Measurements from ENCODE around the gene CIP2A.

CIP2A gene

DNA sequence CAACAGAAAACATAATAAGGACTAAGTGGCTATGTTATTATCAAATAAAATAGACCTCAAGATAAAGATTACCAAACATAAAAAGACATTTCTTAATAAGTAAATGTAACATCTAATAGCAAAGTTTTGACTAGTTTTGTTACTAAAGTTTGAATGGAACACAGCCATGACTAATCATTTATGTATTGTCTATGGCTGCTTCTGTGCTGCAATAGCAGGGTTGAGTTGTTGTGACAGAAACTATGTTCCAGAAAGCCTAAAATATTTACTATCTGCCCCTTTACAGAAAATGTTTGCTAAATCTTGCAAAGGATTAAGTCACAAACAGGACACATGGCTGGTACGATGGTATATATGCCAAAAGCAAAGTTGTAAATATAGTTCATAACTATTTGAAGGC is 40.9 kb downstream of the CIP2A start:
- Mint-ChIP-seq H3K4me1 (peaks cover 19% of the 10 kb centered on the region), H3K36me3 (ENCODE audit: low read depth) (peaks cover 13% of the 10 kb centered on the region), H3K9me3 (no peaks in the 10 kb centered on the region), H3K27ac (no peak overlapping the region), H3K27me3 (ENCODE audit: low read depth) (no peaks in the 10 kb centered on the region), H3K4me3 (no peak overlapping the region)
- TF ChIP-seq, protein P1, sequence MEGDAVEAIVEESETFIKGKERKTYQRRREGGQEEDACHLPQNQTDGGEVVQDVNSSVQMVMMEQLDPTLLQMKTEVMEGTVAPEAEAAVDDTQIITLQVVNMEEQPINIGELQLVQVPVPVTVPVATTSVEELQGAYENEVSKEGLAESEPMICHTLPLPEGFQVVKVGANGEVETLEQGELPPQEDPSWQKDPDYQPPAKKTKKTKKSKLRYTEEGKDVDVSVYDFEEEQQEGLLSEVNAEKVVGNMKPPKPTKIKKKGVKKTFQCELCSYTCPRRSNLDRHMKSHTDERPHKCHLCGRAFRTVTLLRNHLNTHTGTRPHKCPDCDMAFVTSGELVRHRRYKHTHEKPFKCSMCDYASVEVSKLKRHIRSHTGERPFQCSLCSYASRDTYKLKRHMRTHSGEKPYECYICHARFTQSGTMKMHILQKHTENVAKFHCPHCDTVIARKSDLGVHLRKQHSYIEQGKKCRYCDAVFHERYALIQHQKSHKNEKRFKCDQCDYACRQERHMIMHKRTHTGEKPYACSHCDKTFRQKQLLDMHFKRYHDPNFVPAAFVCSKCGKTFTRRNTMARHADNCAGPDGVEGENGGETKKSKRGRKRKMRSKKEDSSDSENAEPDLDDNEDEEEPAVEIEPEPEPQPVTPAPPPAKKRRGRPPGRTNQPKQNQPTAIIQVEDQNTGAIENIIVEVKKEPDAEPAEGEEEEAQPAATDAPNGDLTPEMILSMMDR (IDR thresholded peaks at IDR 0.05; ENCODE audit: unreplicated experiment in 3 of 3) = no peak

DNA sequence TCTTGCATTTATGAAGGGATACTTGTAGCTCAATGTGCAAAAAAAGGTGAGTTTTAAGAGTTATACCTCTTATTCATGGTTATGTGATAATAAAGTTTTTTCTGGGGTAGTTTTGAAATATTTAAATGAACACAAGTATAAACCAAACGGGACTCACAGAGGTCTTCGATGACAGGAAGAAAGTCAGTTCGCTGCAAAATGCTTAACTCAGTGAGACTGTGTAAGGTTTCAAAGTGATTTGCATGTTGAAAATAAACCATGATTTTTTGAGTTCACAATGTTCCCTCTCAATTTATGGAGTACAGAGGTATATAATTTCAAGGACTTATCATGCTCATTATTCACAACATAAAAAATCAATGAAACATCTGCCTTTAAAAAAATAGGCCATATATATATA is 42.5 kb downstream of the CIP2A start:
- H3K27ac Mint-ChIP-seq = peak overlapping the region; percentile 59 to 72 (median 67)
- no peaks in the 10 kb centered on the region for H3K27me3 Mint-ChIP-seq (ENCODE audit: low read depth)
- peak overlapping the region in 2 of 3 experiments; percentile 18 to 33 for H3K4me3 Mint-ChIP-seq
- no peaks in the 10 kb centered on the region for H3K9me3 Mint-ChIP-seq
- peaks cover 13% of the 10 kb centered on the region for H3K4me1 Mint-ChIP-seq
- peaks cover 23% of the 10 kb centered on the region for H3K36me3 Mint-ChIP-seq (ENCODE audit: low read depth)
- TF ChIP-seq, protein P1 (IDR thresholded peaks at IDR 0.05; ENCODE audit: unreplicated experiment in 3 of 3) = no peak

DNA sequence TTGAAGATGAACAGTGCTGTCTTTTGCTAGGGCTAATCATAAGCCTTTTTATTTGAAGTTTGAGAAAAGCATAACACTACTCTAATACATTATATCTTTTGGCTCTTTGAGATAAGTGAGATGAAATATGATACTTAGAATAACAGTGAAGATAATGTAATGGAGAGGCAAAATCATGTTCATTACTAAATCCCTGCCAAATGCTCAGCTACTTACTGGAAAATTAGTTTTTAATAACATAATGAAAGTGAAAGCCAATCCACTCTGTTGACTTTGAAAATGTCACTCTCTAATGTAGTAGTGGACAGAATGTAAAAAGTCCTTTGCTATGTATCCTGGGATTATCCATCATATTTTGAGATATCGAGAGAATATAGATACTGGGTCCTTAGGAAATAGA is 43.0 kb downstream of the CIP2A start:
- H3K4me1 Mint-ChIP-seq = peaks cover 13% of the 10 kb centered on the region
- peak overlapping the region; percentile 59 to 72 (median 67) for H3K27ac Mint-ChIP-seq
- H3K27me3 Mint-ChIP-seq (ENCODE audit: low read depth) = no peaks in the 10 kb centered on the region
- no peaks in the 10 kb centered on the region for H3K9me3 Mint-ChIP-seq
- TF ChIP-seq, protein P1 (IDR thresholded peaks at IDR 0.05; ENCODE audit: unreplicated experiment in 3 of 3) = no peak
- peaks cover 23% of the 10 kb centered on the region for H3K36me3 Mint-ChIP-seq (ENCODE audit: low read depth)
- peak overlapping the region in 2 of 3 experiments; percentile 18 to 33 for H3K4me3 Mint-ChIP-seq

DNA sequence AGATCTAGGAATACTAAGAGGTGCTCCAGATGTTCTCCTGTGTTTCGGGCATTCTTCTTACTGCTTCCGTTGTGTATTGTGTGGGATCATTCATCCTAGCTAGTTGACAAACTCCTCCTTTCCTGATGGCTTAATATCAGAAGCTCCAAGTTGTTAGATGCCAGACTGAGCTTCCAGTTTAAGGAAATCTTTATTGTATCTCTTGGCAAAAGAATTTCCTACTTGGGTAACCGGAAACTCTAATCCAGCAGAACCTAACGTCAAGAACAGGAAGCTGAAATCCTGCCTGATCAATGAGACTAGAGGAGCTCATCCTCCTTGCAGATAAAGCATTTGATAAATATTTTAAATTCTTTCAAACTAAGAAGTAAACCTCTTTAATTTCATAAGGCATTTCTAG is 51.2 kb downstream of the CIP2A start:
- Mint-ChIP-seq H3K27me3 (ENCODE audit: low read depth) (no peaks in the 10 kb centered on the region), H3K9me3 (no peaks in the 10 kb centered on the region)
- TF ChIP-seq, protein P1 (IDR thresholded peaks at IDR 0.05; ENCODE audit: unreplicated experiment in 3 of 3) = no peak

DNA sequence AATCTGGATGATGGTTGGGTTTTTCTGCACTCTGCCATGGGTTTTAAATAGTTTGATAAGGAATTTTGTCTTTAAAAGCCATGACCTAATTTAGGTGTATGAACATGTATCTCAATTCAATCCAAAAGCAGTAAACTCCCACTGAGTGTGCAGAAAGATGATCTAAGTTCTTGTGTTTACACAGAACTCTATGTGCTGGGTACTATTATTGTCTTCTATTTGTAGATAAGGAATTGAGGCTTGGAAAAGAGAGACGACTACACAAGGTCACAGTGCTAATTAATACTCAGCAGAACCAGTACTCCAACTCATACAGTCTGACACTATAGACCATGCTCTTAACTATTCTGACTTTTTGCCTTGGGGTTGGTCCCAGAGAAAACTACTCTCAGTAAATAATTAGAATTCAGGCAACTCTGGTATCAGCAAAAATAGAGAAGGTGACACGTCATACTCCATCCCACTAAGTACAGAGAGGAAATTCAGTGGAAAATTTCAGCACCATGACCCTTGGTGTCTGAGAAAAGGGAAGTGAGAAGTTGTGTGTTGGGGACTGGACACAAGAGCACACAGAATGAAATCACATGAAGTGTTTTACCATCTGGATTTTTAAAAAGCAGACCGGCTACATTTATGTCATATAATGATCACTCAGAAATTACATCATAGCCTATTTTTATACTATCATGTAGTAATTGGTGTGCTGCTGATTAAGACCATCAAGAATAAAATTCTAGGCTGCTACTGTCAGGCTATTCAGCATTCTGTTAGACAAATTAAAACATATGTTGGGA is 60.6 kb downstream of the CIP2A start:
- Mint-ChIP-seq H3K36me3 (ENCODE audit: low read depth) (no peaks in the 10 kb centered on the region), H3K4me3 (no peak overlapping the region), H3K27me3 (ENCODE audit: low read depth) (no peaks in the 10 kb centered on the region), H3K9me3 (no peaks in the 10 kb centered on the region), H3K27ac (peak overlapping the region in 1 of 3 experiments; percentile 26), H3K4me1 (no peaks in the 10 kb centered on the region)
- TF ChIP-seq, protein P1 (IDR thresholded peaks at IDR 0.05; ENCODE audit: unreplicated experiment in 3 of 3) = no peak

More for the DNA sequence above, 51.2 kb downstream of the CIP2A start:
- no peak overlapping the region for H3K27ac Mint-ChIP-seq
- no peak overlapping the region for H3K4me3 Mint-ChIP-seq
- H3K36me3 Mint-ChIP-seq (ENCODE audit: low read depth) = peaks cover 7% of the 10 kb centered on the region
- no peaks in the 10 kb centered on the region for H3K4me1 Mint-ChIP-seq

DNA sequence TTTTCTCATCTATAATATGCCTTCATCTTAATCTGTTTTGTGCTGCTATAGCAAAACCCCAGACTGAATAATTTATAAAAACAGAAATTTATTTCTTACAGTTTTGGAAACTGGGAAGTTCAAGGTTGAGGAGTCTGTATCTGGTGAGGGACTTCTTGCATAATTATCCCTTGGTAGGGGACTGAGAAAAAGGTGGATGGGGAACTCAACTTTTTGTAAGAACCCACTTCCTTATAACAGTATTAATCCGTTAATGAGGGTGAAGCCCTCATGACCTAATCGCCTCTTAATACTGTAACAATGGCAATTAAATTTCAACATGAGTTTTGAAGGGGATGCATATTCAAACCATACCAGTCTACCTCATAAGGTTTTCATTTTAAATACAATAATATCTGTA is 61.4 kb downstream of the CIP2A start:
- Mint-ChIP-seq H3K27ac (no peak overlapping the region), H3K9me3 (no peaks in the 10 kb centered on the region), H3K27me3 (ENCODE audit: low read depth) (no peaks in the 10 kb centered on the region), H3K4me1 (no peaks in the 10 kb centered on the region), H3K36me3 (ENCODE audit: low read depth) (no peaks in the 10 kb centered on the region), H3K4me3 (no peak overlapping the region)
- TF ChIP-seq, protein P1 (IDR thresholded peaks at IDR 0.05; ENCODE audit: unreplicated experiment in 3 of 3) = no peak

Data from nephron (organoid).